Measurements from ENCODE around the gene YEATS2.

Gene YEATS2

GRCh38 chr3:183845608-183846288, 148.2 kb downstream of the YEATS2 start:
- peak; percentile 76 for DNase-seq

DNA sequence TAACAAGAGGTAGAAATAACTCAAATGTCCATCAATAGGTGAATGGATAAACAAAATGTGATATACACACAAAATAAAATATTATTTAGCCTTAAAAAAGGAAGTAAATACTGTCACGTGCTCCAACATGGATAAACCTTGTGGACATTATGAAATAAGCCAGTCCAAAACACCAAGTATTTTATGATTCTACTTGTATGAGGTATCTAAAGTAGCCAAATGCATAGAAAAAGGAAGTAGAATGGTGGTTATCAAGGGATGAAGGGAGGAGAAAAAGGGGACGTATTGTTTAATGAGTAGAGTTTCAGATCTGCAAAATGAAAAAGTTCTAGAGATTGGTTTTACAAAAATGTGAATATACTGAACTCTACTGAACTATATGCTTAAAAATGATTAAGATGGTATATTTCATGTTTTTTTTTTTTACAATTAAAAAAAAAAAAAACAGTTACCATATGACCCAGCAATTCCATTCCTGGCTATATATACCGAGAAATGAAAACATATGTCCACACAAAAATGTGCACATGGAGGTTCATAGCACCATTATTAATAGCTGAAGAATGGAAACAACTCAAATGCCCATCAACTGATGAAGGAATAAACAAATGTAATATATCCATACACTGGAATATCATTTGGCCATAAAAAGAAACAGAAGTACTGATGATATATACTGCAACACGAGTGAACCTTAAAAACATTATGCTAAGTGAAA, 156.9 kb downstream of the YEATS2 start:
- DNase-seq = peak; percentile 90

- DNase-seq = no peak
Observed at GRCh38 chr3:183857863-183858262, 160.3 kb downstream of the YEATS2 start.

Data from MV-4-11 (cell line).